NCI-H1930 (cell line): Measurements from ENCODE around the gene DDX3Y.

ENCODE experiments used
- DNase-seq, 2 experiments: peaks; one replicate each; lab custom pipeline; 2025; lab: John Stamatoyannopoulos, UW

Gene DDX3Y

DNA sequence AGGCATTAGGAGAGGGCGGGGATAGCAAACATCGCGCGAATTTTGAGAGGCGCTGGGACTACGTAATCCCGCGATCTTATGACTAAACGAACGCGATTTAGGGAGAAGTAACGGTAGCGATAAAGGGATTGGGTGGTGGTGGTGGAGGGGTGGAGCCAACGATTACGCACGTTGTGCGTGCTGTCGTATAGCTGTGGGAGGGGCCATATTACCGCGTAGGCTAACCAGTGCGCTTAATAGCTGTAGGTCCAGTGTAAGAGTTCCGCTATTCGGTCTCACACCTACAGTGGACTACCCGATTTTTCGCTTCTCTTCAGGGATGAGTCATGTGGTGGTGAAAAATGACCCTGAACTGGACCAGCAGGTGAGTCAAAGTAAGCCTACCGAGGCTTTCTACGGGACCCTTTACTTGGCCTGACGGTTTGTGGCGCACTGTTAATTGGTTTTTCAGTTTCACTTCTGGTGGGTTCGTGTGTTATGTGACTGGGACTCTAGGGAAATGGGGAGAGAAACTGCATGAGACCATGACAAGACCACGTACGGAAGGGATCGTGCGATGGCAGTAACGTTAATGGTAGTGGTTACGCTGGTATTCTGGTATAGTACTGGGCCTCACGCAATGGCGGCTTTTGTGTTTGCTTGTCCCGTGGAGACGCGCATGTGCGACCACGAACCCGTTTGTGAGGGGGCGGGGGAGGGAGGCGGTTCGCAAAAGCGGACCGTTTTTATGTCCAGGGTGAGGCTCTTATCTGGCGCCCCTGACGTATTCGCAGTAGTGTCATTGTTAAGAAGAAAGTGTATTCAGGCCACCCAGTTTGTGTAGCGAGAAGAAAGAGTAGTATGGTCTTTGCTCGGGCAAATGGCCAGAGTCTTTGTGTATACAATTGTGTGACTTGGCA, at the start of gene DDX3Y:
DDX3Y (plus strand) TSS at position 251 of the 899 bp plus-strand sequence; CDS start at position 320, 69 bp downstream.
- no peak for DNase-seq

DNA sequence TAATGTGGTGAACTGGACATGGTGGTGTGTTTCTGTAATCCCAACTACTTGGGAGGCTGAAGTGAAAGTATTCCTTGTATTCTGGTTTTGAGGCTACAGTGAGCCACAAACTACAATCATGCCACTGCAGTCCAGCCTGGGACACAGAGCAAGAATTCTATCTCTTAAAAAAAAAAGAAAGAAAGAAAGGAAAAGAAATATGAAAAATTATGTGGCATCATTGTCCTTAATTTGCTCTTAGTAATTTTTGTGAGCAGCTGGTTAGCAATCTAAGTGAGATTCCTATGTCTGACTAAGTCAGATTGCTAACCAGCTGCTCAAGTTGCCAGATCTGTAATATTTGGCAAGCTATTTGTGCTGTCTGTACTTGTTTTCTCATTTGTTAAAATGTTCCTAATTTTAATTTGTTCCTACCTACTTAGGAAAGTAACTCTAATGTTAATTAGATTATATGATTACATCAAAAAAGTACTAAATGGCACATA, 48.8 kb upstream of the DDX3Y start:
- no peak for DNase-seq

DNA sequence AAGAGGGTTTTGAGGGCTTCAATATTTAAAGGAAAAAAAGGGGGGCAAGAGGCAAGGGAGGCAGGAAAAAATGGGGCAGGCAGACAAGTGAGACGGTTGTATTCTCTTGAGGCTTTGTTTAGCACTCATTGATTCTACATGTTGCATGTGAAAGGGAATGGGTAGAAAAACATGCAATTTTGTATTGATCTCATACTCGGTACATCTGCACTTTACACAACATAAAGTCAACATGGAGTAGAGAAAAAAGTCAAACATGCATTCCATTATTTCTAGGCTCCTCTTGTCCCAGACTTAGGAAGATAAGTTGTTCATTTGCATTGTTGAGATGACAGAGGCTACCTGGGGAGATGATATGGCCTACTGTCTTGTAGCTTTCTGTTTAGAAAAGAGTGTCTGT, 36.7 kb upstream of the DDX3Y start:
- no peak for DNase-seq

DNA sequence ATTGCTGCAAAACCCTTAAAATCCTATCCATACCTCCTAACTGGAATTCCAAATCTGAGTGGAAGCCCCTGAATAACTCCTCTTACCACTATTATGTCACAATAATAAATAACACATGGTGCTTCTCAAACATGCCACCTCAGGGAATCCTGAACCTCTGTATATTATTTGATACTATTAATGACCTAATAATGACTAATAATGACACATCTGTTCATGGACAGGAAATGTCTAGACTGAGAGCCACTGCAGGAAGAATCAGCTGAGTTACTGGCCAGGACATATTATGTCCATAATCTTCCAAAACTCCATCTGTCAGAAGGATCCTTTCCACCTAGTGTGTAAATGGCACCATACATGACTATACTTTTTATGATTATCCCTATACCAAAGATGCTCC, 7.7 kb upstream of the DDX3Y start:
- no peak for DNase-seq

DNA sequence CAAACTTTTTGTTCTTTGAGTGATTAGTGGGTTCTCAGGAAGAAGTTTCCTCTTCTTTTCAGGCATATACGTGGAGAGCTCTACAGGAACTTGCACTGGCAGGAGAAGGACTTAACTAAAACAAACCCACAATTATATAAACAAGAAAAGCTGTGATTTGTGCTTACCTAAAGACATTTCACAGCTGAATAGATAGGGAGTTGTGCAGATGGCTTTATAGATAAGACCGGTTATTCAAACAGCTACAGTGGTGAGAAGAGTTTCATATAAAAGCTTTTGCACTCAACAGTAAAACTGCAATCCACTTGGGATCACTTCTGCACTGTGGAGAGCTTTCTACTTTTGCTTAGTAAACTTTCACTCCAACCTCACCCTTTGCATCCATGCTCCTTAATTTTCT, 6.1 kb upstream of the DDX3Y start:
- no peak for DNase-seq

DNA sequence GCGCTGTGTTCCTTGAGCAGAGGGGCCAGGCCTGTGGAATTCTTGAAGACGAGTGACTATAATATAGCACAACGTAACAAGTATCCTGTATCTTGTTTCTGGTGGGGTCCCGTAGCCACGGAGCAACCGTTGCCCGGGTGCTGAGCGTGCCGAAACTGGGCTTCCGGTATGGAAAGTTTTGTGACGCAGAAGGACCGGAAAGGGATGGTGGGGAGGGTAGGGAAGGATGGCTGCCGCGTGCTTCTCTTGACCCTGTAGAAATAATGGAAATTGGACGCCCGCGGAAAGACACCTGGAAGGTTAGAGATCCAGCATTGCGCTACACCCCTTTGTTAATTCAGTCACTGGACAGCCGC, 827 bp downstream of the DDX3Y start:
- no peak for DNase-seq

DNA sequence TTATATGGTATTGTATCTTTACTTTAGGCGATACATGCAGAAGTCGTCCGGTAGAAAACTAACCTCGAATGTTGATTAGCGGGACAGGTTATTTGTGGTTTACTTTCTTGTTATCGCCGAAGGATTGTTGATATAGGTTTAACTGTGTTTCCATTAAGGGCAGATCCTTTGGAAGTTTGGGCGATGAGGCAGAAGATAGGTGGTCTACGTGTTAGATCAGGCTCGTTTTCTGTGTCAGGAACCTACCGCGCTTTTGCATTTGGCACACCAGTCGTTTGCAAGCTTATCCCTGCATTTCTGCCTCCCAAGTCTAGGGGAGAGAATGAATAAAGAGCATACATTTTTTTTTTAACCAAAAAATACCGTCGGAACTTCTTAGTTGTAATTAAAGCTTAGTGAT, 1.2 kb downstream of the DDX3Y start:
- no peak for DNase-seq

DNA sequence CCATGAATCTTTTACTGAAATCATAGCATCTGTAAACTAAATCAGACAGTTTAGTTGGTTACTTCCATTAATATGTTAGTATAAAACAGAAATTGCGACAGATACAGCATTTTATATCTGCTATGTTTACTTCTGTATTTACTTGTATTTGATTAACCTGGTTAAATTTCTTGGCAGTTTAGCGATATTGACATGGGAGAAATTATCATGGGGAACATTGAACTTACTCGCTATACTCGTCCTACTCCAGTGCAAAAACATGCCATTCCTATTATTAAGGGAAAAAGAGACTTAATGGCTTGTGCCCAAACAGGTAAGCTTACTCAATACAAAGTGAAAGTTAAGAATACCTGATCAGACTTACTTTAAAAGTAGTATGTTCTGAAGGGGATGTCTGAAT, 8.9 kb downstream of the DDX3Y start:
- DNase-seq, result no peak

DNA sequence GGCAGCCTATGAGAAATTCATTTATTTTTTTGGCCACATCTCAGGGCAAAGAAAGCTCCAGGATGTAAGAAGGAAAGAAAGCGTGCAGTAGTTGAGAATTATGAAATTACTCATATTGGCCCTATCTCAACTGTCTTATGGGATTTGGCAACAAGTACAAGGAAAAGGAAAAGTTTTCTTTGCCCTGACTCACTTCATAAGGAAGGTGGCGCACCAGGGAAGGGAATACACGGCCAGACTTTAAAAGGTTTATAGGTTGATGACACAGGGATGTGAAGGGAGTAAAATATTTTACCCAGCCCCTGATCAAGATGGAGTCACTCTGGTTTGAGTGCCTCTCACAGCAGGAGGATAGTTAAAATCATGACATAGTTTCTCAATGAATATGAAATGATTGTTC, 23.4 kb downstream of the DDX3Y start:
- no peak for DNase-seq

DNA sequence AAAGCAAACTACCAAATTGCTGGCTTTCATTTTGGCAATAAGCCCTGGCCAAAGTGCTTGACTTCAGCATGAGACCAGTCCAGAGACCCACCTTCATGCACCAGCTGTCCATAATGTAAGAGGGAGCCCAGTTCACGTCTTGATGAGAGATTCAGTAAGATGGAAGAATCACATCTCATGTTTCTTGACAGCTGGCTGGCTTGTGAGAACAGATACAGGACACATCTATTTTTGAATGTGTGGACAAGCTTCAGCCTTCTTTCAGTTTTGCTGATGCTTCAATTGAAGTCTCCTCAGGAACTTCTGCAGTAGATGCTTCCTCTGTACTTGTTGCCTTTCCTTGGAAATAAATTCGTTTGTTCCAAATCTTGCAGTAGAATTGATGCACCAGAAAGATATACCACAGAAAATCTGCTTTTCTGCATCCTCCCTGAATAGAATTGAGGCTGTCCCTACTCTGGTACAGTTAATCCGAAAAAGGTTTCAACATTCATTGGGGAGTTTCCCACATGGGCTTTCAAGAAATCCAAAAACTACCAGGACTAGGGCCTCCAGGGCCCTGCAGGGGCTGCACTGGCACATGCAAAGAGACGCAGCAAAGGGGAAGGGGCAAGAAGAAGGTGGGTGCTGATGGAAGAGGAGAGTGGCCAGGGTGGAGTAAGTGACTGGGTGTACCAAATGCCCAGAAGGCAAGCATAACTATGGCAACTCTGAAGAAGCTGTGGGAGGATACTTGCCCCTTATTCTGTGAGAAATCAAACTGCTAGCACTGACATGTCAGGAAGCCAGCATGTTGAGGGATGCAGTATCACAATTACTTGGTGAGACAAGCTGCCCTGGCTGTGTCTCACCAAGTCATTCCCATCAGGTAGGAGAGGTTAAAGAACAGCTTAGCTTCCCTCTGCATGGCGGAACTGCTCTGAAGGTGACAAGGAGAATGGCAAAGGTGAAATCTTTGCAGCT, 37.3 kb downstream of the DDX3Y start:
- no peak for DNase-seq
